Ascending aorta (tissue), 1 donor: ENCODE data around the gene LRRC75A. TPM values are rescaled to one million over a fixed set of nuclear protein-coding genes. Genes with fewer than 3 reads are reported as not detected.

Source experiments
- total RNA-seq: library from RNA; depleted of rRNA; stranded (reverse); fragments of >200 nt; gene quantifications from one replicate; pipeline ENCODE4 v1.1.0, GENCODE V29; 2016

Gene LRRC75A
- total RNA-seq, 1 donor from 2014 or later: 1.2 TPM

Other genes starting within 250 kb of the LRRC75A start
- 37.6 TPM for gene CENPV, start 138.7 kb downstream of the LRRC75A start, total RNA-seq
- 615 TPM for gene UBB, start 111.1 kb downstream of the LRRC75A start, total RNA-seq
- gene TRPV2, start 76.6 kb downstream of the LRRC75A start, total RNA-seq: 26.1 TPM
- gene ZNF287, start 77.0 kb upstream of the LRRC75A start, total RNA-seq: 2.9 TPM
- 0.53 TPM for gene ZNF624, start 161.7 kb upstream of the LRRC75A start, total RNA-seq
- gene CCDC144A, start 198.0 kb upstream of the LRRC75A start, total RNA-seq: 0.43 TPM